Upper lobe of left lung (tissue), 4 donors: ENCODE results near the gene ABHD8.

Experiments used
- CTCF ChIP-seq, 6 experiments: fragments of 450-650 bp in 4 of 6; fragments of 200-600 bp in 2 of 6; sonication (generic) in 2 of 6; IDR thresholded peaks; one replicate each; pipeline ENCODE4 v1.5.1; 2016 to 2019; ENCODE audit warnings: antibody characterized with exemption in 6 of 6
- EP300 ChIP-seq, 4 donors: sonication (generic); formaldehyde crosslinking; IDR thresholded peaks; one replicate each; pipeline ENCODE4 v1.5.1; 2017; ENCODE audit warnings: antibody characterized with exemption in 4 of 4, control low read depth in 2 of 4
- POLR2A ChIP-seq, 4 donors: fragments of 450-650 bp; IDR thresholded peaks; one replicate each; pipeline ENCODE4 v1.5.1; 2016 to 2017; ENCODE audit warnings: antibody characterized with exemption in 4 of 4, mild to moderate bottlenecking in 2 of 4
- POLR2AphosphoS5 ChIP-seq, 2 donors: sonication (generic); formaldehyde crosslinking; IDR thresholded peaks; one replicate each; pipeline ENCODE4 v1.5.1; 2017; ENCODE audit warnings: antibody characterized with exemption in 2 of 2

GRCh38 chr19:17325881-17326594, 22.8 kb upstream of the ABHD8 start:
- TF ChIP-seq CTCF (IDR thresholded peaks at IDR 0.05) (no peak), POLR2AphosphoS5 (IDR thresholded peaks at IDR 0.05) (no peak), POLR2A (IDR thresholded peaks at IDR 0.05) (no peak), EP300 (IDR thresholded peaks at IDR 0.05) (no peak)
